ENCODE results near the gene ARPIN. TPM values are rescaled to one million over a fixed set of nuclear protein-coding genes. Genes with fewer than 3 reads are reported as not detected.
"Not testable (repeated sequence)": the region's sequence is repeated elsewhere in the genome, so short reads cannot be mapped to it uniquely, and the experiment has no call there.

Gene ARPIN
- polyA plus RNA-seq (ENCODE audit: insufficient read depth in 1 of 5, insufficient read length in 5 of 5, low replicate concordance in 1 of 5): 10 to 100 TPM; 26.0 to 36.3 (median 31.8) TPM
- long read RNA-seq, donor 1, full-length matches to known transcripts: 13 of 13 reads
- long read RNA-seq, donor 1, partial matches to known transcripts: 0 of 13 reads
- long read RNA-seq, donor 1, other reads (novel, unspliced or antisense): 0 of 13 reads
- long read RNA-seq, donor 2, full-length matches to known transcripts: 1 of 1 reads
- long read RNA-seq, donor 2, partial matches to known transcripts: 0 of 1 reads
- long read RNA-seq, donor 2, other reads (novel, unspliced or antisense): 0 of 1 reads
- long read RNA-seq, donor 3, full-length matches to known transcripts: 2 of 2 reads
- long read RNA-seq, donor 3, partial matches to known transcripts: 0 of 2 reads
- long read RNA-seq, donor 3, other reads (novel, unspliced or antisense): 0 of 2 reads
- long read RNA-seq, donor 4, full-length matches to known transcripts: 6 of 6 reads
- long read RNA-seq, donor 4, partial matches to known transcripts: 0 of 6 reads
- long read RNA-seq, donor 4, other reads (novel, unspliced or antisense): 0 of 6 reads
- long read RNA-seq, donor 5, full-length matches to known transcripts: 7 of 7 reads
- long read RNA-seq, donor 5, partial matches to known transcripts: 0 of 7 reads
- long read RNA-seq, donor 5, other reads (novel, unspliced or antisense): 0 of 7 reads
- long read RNA-seq, donor 6, full-length matches to known transcripts: 10 of 10 reads
- long read RNA-seq, donor 6, partial matches to known transcripts: 0 of 10 reads
- long read RNA-seq, donor 6, other reads (novel, unspliced or antisense): 0 of 10 reads
- long read RNA-seq, donor 7, full-length matches to known transcripts: 8 of 8 reads
- long read RNA-seq, donor 7, partial matches to known transcripts: 0 of 8 reads
- long read RNA-seq, donor 7, other reads (novel, unspliced or antisense): 0 of 8 reads
- long read RNA-seq, donor 8, full-length matches to known transcripts: 1 of 1 reads
- long read RNA-seq, donor 8, partial matches to known transcripts: 0 of 1 reads
- long read RNA-seq, donor 8, other reads (novel, unspliced or antisense): 0 of 1 reads

DNA sequence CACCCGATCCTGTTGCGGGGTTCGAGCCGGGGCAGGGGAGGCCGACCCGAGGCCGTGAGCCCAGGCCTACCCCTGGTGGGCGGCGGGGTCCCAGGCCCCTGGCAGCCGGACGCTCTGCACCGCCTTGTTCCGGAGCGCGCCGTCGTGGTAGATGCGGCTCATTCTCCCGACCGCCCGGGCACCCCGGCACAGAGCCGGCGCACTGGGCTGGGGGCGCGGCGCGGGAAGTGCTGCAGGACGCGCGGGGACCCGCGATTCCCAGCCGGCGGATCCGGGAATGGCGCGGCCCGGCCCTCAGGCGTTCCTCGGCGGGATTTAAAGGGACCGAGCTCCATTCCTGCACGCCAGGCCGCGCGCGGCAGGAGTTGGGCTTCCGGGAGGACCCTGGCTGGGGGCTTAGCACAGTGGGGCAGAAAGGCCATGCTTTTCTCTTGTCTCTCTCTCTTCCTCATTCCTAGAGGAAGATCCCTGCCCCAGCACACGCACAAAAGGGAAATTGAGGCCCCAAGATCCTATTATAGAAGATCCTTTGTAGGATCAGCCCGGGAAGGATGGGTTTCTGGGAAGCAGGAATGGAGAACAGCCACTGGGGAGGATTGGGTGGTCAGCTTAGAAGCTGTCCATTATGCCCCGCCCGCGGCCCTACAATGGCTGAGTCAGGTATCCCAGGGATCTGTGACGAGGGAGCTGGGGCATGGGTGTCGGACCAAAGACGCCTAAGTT is at the start of gene ARPIN:
ARPIN (minus strand) TSS at position 279 of the 723 bp plus-strand sequence; CDS start at position 162, 117 bp downstream.
- DNase-seq: peak; percentile 46 to 64

DNA sequence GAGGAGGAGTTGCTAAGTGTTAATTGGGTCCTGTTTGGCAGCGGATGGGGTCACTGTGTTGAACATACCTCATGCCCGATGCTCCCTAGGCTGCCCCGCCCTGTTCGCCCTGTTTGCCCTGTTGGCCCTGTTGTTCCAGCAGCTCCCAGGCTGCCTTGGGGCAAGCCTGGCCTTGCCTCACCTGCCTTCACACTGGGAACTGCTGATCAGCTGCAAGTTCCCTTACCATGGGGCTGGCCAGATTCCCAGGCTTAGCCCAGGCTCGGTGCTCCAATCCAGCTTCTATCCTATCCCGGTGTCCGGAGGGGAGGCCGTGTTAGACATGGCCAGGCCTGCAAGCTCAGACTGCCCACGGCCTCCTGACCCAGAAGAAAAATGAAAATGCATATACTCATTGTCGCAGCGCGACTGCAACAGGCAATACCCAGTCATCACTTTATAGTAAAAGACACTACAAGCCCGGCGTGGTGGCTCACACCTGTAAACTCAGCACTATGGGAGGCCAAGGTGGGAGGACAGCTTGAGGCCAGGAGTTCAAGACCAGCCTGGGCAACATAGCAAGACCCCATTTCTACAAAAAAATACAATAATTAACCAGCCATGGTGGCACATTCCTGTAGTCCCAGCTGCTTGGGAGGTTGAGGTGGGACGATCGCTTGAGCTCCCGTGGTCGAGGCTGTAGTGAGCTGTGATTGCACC is 45.5 kb upstream of the ARPIN start:
- no peak for DNase-seq

DNA sequence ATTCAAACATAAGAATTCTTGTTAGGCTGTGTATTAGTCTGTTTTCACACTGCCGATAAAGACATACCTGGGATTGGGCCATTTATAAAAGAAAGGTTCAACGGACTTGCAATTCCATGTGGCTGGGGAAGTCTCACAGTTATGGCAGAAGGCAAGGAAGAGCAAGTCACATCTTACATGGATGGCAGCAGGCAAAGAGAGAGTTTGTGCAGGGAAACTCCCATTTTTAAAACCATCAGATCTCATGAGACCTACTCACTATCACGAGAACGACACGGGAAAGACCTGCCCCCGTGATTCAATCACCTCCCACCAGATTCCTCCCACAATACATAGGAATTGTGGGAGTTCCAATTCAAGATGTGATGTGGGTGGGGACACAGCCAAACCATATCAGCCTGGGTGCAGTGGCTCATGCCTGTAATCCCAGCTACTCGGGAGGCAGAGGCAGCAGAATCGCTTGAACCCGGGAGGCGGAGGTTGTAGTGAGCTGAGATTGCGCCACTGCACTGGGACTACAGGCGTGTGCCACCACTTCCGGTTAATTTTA is 42.8 kb upstream of the ARPIN start:
- DNase-seq: not testable (repeated sequence)

GRCh38 chr15:89954541-89954940 is 41.8 kb upstream of the ARPIN start:
- no peak for DNase-seq

DNA sequence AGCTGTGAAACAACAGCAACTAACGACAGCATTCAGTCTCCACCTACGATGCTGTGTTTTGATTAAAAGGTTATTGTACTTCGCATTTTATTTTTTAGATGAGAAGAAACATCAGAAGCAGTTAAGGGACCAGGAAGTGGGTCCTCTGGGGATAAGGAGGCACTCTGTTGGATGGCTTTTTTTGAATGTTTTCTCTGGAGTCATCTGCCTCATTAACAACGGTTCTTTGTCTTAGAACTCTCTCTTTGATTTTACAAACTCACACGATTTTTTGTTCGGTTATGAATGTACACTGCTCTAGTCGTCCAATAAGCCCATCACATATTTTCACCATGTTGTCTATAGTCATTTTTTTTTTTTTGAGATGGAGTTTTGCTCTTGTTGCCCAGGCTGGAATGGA is 36.0 kb upstream of the ARPIN start:
- DNase-seq: no peak

- no peak for DNase-seq
Measured at GRCh38 chr15:89947385-89947784, 34.6 kb upstream of the ARPIN start.

DNA sequence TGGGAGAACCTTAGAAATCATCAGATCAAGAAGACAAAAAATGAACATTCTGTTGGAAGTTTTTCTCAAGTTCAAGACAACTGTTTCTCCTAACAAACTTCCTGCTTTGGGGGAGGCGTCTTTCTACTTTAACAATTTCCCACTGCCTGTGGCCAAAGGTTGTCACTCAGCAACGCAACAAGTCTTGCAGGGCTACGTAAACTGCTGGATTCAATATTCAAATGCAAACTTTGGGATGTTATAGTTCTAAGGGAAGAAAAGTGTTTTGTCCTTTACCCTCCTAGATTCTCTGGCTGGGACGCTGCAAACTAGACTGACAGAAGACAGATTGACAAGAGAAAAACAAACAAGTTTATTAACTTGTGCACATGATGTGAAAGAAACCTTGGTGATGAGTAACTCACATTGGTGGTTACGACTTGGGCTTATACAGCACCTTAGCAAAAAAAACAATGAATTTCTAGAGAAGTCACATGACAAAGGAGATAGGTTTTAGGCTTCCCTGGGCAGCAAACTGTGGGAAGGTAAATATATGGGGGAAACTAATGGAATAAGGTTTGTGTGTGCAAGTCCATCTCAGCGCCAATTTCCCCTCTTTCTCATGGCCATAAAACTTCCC is 34.0 kb upstream of the ARPIN start:
- DNase-seq: no peak

DNA sequence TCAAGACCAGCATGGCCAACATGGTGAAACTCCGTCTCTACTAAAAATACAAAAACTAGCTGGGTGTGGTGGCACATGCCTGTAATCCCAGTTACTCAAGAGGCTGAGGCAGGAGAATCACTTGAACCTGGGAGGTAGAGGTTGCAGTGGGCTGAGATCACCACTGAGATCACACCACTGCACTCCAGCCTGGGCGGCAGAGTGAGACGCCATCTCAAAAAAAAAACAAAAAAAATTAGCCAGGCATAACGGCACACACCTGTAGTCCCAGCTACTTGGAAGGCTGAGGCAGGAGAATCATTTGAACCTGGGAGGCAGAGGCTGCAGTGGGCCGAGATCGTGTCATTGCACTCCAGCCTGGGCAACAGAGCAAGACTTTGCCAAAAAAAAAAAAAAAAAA is 31.0 kb upstream of the ARPIN start:
- not testable (repeated sequence) for DNase-seq

DNA sequence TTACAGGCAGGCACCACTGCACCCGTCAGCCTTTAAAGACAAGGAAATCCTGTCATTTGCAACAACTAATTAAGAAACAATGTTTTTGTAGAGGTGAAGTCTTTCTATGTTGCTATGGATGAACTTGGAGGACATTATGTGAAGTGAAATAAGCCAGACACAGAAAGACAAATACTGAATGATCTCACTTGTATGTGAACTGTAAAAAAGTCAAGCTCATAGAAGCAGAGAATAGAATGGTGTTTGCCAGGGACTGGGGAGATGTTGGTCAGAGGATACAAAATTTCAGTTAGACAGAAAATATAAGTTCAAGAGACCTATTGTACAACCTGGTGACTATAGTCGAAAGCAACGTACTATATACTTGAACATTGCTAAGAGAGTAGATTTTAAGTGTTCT is 27.2 kb upstream of the ARPIN start:
- DNase-seq: no peak

DNA sequence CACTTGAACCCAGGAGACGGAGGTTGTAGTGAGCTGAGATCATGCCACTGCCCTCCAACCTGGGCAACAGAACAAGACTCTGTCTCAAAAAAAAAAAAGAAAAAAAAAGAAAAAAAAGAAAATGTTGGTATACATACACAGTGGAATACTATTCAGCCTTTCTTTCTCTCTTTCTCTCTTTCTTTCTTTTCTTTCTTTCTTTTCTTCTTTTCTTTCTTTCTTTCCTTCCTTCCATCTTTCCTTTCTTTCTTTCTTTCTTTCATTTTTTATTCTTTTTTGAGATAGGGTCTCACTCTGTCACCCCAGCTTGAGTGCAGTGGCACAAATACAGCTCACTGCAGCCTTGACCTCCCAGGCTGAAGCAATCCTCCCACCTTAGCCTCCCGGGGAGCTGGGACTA is 26.6 kb upstream of the ARPIN start:
- DNase-seq: not testable (repeated sequence)

DNA sequence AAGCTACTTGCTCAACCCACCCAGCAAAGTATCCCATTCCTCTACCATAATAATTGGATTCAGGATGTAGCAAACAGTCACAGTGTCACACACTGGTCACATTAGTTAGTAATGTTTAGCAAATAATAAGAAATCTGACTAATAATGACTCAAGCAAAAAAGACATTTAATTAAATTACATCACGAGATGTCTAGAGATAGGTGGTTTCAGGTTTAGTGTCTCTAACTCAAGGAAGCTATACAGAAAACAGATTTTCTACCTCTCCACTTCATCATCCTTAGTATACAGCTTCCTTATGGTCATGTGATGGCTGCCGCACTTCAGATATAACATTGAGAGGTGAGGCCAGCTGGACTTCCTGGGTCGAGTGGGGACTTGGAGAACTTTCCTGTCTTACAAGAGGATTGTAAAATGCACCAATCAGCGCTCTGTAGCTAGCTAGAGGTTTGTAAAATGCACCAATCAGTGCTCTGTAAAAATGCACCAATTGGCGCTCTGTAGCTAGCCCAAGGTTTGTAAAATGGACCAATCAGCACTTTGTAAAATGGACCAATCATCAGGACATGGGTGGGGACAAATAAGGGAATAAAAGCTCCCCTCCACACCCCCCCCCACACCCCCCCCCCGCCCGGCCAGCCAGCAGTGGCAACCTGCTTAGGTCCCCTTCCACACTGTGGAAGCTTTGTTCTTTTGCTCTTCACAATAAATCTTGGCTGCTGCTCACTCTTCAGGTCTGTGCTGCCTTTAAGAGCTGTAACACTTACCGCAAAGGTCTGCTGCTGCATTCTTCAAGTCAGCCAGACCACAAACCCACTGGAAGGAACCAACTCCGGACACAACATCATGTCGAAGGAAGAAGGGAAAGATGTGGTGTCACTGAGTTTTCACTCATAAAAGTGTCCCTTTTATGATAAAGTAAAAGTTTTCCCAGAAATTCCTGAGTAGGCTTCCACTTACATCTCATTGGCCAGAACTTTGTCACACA is 24.9 kb upstream of the ARPIN start:
- no peak for DNase-seq

DNA sequence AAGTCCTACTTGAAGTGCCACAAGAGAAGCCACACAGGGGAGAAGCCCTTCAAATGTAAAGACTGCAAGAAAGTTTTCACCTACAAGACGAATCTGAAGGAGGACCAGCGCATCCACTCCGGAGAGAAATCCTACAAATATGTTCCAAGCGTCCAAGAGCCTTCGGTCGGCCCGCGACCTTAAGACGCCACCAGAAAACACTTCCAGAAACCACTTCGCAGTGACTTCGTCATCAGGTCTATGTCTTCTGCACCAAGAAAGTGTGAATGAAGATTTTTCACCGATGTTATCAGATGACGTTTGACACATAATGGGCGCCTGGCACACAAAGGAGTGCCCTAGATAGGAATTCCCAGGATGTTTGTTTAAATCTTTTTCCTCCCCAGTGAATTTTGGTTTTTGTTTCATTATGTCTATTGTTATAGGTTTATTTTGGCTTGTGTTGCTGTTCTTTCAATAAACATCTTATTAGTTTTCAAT is 24.1 kb upstream of the ARPIN start:
- DNase-seq: no peak

GRCh38 chr15:89936051-89936785 is 23.5 kb upstream of the ARPIN start:
- DNase-seq: no peak

DNA sequence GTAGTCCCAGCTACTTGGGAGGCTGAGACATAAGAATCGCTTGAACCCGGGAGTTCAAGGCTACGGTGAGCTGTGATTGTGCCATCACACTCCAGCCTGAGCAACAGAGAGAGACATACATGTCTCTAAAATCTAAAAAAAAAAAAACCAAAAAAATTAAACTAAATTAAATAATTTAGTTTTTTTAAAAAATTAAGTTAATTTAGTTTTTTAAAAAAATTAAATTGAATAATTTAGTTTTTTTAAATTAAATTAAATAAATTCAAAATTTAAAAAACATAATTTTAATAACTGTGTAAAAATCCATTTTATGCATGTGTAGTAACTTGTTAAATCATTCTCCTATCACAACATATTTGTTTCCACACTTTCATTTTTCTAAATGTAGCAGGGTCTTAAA is 20.1 kb upstream of the ARPIN start:
- no peak for DNase-seq

GRCh38 chr15:89928421-89928820 is 15.7 kb upstream of the ARPIN start:
- DNase-seq: no peak

- no peak for DNase-seq
Measured at GRCh38 chr15:89926158-89926557, 13.4 kb upstream of the ARPIN start.

DNA sequence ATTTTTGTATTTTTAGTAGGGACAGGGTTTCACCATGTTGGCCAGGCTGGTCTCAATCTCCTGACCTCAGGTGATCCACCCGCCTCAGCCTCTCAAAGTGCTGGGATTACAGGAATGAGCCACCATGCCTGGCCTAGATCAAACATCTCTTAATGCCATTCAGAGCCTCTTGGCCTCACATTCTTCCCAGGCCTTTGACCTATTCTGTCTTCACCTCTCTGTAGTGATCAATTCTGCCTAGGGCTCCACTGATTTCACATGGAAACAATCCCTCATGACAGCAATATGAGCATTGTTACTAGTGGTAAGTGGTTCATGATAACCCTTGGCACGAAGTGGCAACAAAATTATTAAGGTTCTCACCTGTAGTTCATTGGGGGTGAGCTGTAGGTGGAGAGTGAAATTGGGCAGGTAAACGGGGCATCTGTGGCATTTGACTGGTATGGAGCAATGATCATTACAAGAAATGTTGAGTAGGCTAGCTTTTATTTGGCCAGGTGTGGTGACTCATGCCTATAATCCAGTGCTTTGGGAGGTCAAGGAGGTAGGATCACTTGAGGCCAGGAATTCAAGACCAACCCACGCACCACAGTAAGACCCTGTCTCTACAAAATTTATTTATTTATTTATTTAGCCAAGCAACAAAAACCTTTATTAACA is 4.8 kb upstream of the ARPIN start:
- DNase-seq: no peak

All from right lung (tissue), 10 donors.